GM12878 (cell line): ENCODE results near the gene NAXE. TPM values are rescaled to one million over a fixed set of nuclear protein-coding genes. Genes with fewer than 3 reads are reported as not detected.
A peak's percentile ranks its signal among the peaks of the same experiment; 100 is the strongest.

Experiments
- CBFB ChIP-seq: IDR thresholded peaks from 2 replicates; pipeline ENCODE4 v1.6.1; 2016; ENCODE audit warnings: antibody characterized with exemption, low read depth
- CBX5 ChIP-seq: sonication (generic); IDR thresholded peaks from 2 replicates; pipeline ENCODE4 v1.6.1; 2016; ENCODE audit warnings: low read depth, moderate library complexity, mild to moderate bottlenecking, inconsistent platforms
- CEBPB ChIP-seq, 2 experiments: fragments of 150-350 bp in 1 of 2; IDR thresholded peaks; 2 replicates each; pipeline ENCODE4 v1.6.1; 2012 to 2014; ENCODE audit warnings: low read depth in 2 of 2, low read length in 2 of 2, borderline replicate concordance in 1 of 2, inconsistent platforms in 1 of 2
- HCFC1 ChIP-seq: fragments of 150-350 bp; IDR thresholded peaks from 2 replicates; pipeline ENCODE4 v1.6.1; 2014; ENCODE audit warnings: low read length
- IKZF1 ChIP-seq: fragments of 450-650 bp; conservative IDR thresholded peaks from 2 replicates; pipeline ENCODE4 v1.6.1; 2017; ENCODE audit warnings: antibody characterized with exemption, mild to moderate bottlenecking
- IRF4 ChIP-seq: IDR thresholded peaks from 2 replicates; pipeline ENCODE4 v1.6.1; 2011; ENCODE audit warnings: low read depth, low read length
- NFYA ChIP-seq: IDR thresholded peaks from 2 replicates; pipeline ENCODE4 v1.6.1; 2011; ENCODE audit warnings: low read depth, mild to moderate bottlenecking, low read length, improper control_type of control experiment, borderline replicate concordance
- POLR2A ChIP-seq: IDR thresholded peaks from 2 replicates; pipeline ENCODE4 v1.6.1; 2011; ENCODE audit warnings: low read depth, mild to moderate bottlenecking, low read length
- RB1 ChIP-seq: fragments of 450-650 bp; formaldehyde crosslinking; IDR thresholded peaks from 2 replicates; pipeline ENCODE4 v1.6.1; 2017; ENCODE audit warnings: mild to moderate bottlenecking, borderline replicate concordance
- TCF3 ChIP-seq: IDR thresholded peaks from 2 replicates; pipeline ENCODE4 v1.6.1; 2012; ENCODE audit warnings: low read depth, mild to moderate bottlenecking, low read length, borderline replicate concordance; ENCODE audit not compliant: insufficient read depth
- ZNF384 ChIP-seq: IDR thresholded peaks from 2 replicates; pipeline ENCODE4 v1.6.1; 2012; ENCODE audit warnings: low read depth, mild to moderate bottlenecking, low read length, improper control_type of control experiment, borderline replicate concordance
- polyA plus RNA-seq, 11 experiments: library from polyadenylated mRNA; depleted of rRNA in 4 of 11; unstranded in 6 of 11; stranded (reverse) in 5 of 11; fragments of >200 nt; fragmentation: Nextera tagmentation in 4 of 11; fragmentation: Illumina TruSeq in 1 of 11; extraction: Ambion mirVana in 4 of 11; extraction: Trizol in 1 of 11; gene quantifications; 1 replicate in 1 of 11; 2 replicates in 10 of 11; pipeline versions ENCODE4 v1.2.1 to v1.2.3, GENCODE V29; 2011 to 2016; ENCODE audit warnings: inconsistent platforms in 2 of 11, missing spikeins in 2 of 11, low read depth in 1 of 11
- total RNA-seq, 4 experiments: library from RNA; depleted of rRNA in 3 of 4; stranded (reverse); fragments of >200 nt in 3 of 4; fragmentation: Illumina TruSeq in 1 of 4; extraction: Trizol in 1 of 4; gene quantifications; 2 replicates each; pipeline versions ENCODE4 v1.2.1 to v1.2.3, GENCODE V29; 2013 to 2021
- TF ChIP-seq, protein P1 (sequence below): fragments of 450-650 bp; IDR thresholded peaks from 2 replicates; pipeline ENCODE4 v1.6.1; 2017; ENCODE audit warnings: borderline replicate concordance
- TF ChIP-seq, protein P2 (sequence below): fragments of 450-650 bp; IDR thresholded peaks from 2 replicates; pipeline ENCODE4 v1.6.1; 2017; ENCODE audit warnings: mild to moderate bottlenecking, moderate library complexity
- TF ChIP-seq, protein P3 (sequence below): fragments of 450-650 bp; formaldehyde crosslinking; IDR thresholded peaks from 2 replicates; pipeline ENCODE4 v1.4.0; 2022; ENCODE audit warnings: mild to moderate bottlenecking, moderate library complexity
- TF ChIP-seq, protein P4 (sequence below): IDR thresholded peaks from 2 replicates; pipeline ENCODE4 v1.6.1; 2012; ENCODE audit warnings: low read depth, low read length, improper control_type of control experiment
- TF ChIP-seq, protein P5 (sequence below): fragments of 450-650 bp; IDR thresholded peaks from 2 replicates; pipeline ENCODE4 v1.6.1; 2016; ENCODE audit warnings: mild to moderate bottlenecking
- TF ChIP-seq, protein P6 (sequence below), 3 experiments: IDR thresholded peaks in 2 of 3; conservative IDR thresholded peaks in 1 of 3; 2 replicates each; pipeline ENCODE4 v1.5.1; 2011; ENCODE audit warnings: low read depth in 3 of 3, low read length in 3 of 3, mild to moderate bottlenecking in 3 of 3, control low read depth in 2 of 3, moderate library complexity in 2 of 3, inconsistent platforms in 1 of 3, mixed read lengths in 1 of 3; ENCODE audit not compliant: control insufficient read depth in 2 of 3, insufficient read depth in 1 of 3; ENCODE audit errors: extremely low read depth in 1 of 3

The NAXE gene
- total and polyA plus RNA-seq, 10 of the 15 experiments (the other 5 are each of a cell fraction or from before 2014, with no cell fraction given) = 17.8 to 93.3 (median 68.8) TPM

DNA sequence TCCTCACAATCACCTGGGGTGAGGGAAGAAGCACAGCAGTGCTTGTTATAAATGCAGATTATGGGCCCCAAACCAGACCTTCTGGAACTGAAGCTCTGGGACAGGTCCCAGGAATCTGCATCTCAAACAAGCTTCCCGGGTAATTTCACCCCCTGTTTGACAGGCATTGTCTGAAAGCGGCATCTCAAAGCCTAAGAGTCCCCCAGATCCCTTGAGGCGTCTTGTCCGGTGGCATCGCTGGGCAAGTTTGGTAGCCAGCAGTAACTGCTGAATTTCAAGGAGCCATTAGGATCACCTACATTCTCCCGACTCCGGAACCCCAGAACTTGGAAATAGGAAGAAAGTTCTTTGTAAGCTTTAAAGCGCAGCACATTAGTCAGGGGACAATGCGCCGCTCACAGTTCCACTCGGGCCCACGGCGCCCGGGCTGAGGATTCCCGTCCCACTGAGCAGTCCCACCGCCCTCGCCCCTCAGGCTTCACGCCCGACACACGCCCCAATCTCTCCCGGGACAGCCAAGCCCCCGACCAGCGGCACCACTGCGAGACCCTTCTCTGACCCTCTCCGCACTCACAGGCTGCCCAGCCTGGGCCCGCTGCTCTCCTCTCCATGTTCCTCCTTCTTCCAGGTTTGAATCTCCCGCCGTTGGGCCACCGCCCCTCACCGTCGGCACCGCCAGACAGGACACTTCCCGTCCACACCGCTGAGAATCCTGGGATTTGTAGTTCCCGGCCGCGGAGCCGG, 19.5 kb upstream of the NAXE start, which contains the start of gene IQGAP3 (continued):
- TF ChIP-seq NFYA (no peak), IRF4 (no peak), HCFC1 (peak; percentile 90), RB1 (peak; percentile 41; the same call in 1 of the 2 replicates), TCF3 (no peak), POLR2A (no peak), CBFB (no peak), CBX5 (no peak), IKZF1 (peak; percentile 73), ZNF384 (no peak), CEBPB (IDR thresholded peaks at IDR 0.05; ENCODE audit: borderline replicate concordance in 1 of 2, low read depth in 2 of 2, low read length in 2 of 2) (no peak)
- TF ChIP-seq, protein P1, sequence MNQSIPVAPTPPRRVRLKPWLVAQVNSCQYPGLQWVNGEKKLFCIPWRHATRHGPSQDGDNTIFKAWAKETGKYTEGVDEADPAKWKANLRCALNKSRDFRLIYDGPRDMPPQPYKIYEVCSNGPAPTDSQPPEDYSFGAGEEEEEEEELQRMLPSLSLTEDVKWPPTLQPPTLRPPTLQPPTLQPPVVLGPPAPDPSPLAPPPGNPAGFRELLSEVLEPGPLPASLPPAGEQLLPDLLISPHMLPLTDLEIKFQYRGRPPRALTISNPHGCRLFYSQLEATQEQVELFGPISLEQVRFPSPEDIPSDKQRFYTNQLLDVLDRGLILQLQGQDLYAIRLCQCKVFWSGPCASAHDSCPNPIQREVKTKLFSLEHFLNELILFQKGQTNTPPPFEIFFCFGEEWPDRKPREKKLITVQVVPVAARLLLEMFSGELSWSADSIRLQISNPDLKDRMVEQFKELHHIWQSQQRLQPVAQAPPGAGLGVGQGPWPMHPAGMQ = no peak
- TF ChIP-seq, protein P2, sequence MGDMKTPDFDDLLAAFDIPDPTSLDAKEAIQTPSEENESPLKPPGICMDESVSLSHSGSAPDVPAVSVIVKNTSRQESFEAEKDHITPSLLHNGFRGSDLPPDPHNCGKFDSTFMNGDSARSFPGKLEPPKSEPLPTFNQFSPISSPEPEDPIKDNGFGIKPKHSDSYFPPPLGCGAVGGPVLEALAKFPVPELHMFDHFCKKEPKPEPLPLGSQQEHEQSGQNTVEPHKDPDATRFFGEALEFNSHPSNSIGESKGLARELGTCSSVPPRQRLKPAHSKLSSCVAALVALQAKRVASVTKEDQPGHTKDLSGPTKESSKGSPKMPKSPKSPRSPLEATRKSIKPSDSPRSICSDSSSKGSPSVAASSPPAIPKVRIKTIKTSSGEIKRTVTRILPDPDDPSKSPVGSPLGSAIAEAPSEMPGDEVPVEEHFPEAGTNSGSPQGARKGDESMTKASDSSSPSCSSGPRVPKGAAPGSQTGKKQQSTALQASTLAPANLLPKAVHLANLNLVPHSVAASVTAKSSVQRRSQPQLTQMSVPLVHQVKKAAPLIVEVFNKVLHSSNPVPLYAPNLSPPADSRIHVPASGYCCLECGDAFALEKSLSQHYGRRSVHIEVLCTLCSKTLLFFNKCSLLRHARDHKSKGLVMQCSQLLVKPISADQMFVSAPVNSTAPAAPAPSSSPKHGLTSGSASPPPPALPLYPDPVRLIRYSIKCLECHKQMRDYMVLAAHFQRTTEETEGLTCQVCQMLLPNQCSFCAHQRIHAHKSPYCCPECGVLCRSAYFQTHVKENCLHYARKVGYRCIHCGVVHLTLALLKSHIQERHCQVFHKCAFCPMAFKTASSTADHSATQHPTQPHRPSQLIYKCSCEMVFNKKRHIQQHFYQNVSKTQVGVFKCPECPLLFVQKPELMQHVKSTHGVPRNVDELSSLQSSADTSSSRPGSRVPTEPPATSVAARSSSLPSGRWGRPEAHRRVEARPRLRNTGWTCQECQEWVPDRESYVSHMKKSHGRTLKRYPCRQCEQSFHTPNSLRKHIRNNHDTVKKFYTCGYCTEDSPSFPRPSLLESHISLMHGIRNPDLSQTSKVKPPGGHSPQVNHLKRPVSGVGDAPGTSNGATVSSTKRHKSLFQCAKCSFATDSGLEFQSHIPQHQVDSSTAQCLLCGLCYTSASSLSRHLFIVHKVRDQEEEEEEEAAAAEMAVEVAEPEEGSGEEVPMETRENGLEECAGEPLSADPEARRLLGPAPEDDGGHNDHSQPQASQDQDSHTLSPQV = no peak
- TF ChIP-seq, protein P3, sequence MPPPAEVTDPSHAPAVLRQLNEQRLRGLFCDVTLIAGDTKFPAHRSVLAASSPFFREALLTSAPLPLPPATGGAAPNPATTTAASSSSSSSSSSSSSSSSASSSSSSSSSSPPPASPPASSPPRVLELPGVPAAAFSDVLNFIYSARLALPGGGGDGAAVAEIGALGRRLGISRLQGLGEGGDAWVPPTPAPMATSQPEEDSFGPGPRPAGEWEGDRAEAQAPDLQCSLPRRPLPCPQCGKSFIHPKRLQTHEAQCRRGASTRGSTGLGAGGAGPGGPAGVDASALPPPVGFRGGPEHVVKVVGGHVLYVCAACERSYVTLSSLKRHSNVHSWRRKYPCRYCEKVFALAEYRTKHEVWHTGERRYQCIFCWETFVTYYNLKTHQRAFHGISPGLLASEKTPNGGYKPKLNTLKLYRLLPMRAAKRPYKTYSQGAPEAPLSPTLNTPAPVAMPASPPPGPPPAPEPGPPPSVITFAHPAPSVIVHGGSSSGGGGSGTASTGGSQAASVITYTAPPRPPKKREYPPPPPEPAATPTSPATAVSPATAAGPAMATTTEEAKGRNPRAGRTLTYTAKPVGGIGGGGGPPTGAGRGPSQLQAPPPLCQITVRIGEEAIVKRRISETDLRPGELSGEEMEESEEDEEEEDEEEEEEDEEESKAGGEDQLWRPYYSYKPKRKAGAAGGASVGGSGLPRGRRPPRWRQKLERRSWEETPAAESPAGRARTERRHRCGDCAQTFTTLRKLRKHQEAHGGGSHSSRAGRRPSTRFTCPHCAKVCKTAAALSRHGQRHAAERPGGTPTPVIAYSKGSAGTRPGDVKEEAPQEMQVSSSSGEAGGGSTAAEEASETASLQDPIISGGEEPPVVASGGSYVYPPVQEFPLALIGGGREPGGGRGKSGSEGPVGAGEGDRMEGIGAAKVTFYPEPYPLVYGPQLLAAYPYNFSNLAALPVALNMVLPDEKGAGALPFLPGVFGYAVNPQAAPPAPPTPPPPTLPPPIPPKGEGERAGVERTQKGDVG (CRISPR knock-in tag) = no peak
- TF ChIP-seq, protein P4, sequence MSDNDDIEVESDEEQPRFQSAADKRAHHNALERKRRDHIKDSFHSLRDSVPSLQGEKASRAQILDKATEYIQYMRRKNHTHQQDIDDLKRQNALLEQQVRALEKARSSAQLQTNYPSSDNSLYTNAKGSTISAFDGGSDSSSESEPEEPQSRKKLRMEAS = peak; percentile 54; the same call in 1 of the 2 replicates
- TF ChIP-seq, protein P5, sequence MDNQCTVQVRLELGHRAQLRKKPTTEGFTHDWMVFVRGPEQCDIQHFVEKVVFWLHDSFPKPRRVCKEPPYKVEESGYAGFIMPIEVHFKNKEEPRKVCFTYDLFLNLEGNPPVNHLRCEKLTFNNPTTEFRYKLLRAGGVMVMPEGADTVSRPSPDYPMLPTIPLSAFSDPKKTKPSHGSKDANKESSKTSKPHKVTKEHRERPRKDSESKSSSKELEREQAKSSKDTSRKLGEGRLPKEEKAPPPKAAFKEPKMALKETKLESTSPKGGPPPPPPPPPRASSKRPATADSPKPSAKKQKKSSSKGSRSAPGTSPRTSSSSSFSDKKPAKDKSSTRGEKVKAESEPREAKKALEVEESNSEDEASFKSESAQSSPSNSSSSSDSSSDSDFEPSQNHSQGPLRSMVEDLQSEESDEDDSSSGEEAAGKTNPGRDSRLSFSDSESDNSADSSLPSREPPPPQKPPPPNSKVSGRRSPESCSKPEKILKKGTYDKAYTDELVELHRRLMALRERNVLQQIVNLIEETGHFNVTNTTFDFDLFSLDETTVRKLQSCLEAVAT = no peak
- TF ChIP-seq, protein P6, sequence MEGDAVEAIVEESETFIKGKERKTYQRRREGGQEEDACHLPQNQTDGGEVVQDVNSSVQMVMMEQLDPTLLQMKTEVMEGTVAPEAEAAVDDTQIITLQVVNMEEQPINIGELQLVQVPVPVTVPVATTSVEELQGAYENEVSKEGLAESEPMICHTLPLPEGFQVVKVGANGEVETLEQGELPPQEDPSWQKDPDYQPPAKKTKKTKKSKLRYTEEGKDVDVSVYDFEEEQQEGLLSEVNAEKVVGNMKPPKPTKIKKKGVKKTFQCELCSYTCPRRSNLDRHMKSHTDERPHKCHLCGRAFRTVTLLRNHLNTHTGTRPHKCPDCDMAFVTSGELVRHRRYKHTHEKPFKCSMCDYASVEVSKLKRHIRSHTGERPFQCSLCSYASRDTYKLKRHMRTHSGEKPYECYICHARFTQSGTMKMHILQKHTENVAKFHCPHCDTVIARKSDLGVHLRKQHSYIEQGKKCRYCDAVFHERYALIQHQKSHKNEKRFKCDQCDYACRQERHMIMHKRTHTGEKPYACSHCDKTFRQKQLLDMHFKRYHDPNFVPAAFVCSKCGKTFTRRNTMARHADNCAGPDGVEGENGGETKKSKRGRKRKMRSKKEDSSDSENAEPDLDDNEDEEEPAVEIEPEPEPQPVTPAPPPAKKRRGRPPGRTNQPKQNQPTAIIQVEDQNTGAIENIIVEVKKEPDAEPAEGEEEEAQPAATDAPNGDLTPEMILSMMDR (IDR thresholded peaks at IDR 0.05 in 2 of 3, conservative IDR thresholded peaks at IDR 0.05 in 1 of 3; ENCODE audit: control insufficient read depth in 2 of 3, extremely low read depth in 1 of 3, insufficient read depth in 1 of 3, low read depth in 3 of 3, low read length in 3 of 3) = no peak
